Measurements from ENCODE around the gene SLAMF1.

Gene SLAMF1

GRCh38 chr1:160646711-160647328 lies at the start of gene SLAMF1:
Gene SLAMF1 (minus strand): TSS chr1:160647044. CDS start chr1:160646945, 99 bp downstream.
- DNase-seq: peak; percentile 61

- DNase-seq: peak; percentile 43
Observed at GRCh38 chr1:160692390-160692789, 45.5 kb upstream of the SLAMF1 start.

GRCh38 chr1:160685266-160685665 lies 38.4 kb upstream of the SLAMF1 start:
- no peak for DNase-seq

- DNase-seq: peak; percentile 54
Observed at GRCh38 chr1:160682983-160683865, 36.4 kb upstream of the SLAMF1 start.

- no peak for DNase-seq
Observed at GRCh38 chr1:160681891-160682140, 35.0 kb upstream of the SLAMF1 start.

- peak; percentile 89 for DNase-seq
Observed at GRCh38 chr1:160681066-160681890, 34.4 kb upstream of the SLAMF1 start.

- DNase-seq: no peak
Observed at GRCh38 chr1:160680399-160680798, 33.6 kb upstream of the SLAMF1 start.

- no peak for DNase-seq
Observed at GRCh38 chr1:160679893-160680292, 33.0 kb upstream of the SLAMF1 start.

GRCh38 chr1:160676869-160677597 lies 30.2 kb upstream of the SLAMF1 start:
- no peak for DNase-seq

GRCh38 chr1:160675641-160676410 lies 29.0 kb upstream of the SLAMF1 start:
- peak; percentile 81 for DNase-seq

- no peak for DNase-seq
Observed at GRCh38 chr1:160674415-160674814, 27.6 kb upstream of the SLAMF1 start.

- peak; percentile 68 for DNase-seq
Observed at GRCh38 chr1:160672789-160673695, 26.2 kb upstream of the SLAMF1 start.

- DNase-seq: no peak
Observed at GRCh38 chr1:160671603-160672517, 25.0 kb upstream of the SLAMF1 start.

GRCh38 chr1:160670701-160671100 lies 23.9 kb upstream of the SLAMF1 start:
- DNase-seq: no peak

GRCh38 chr1:160669802-160670201 lies 23.0 kb upstream of the SLAMF1 start:
- DNase-seq: no peak

- no peak for DNase-seq
Observed at GRCh38 chr1:160669276-160669675, 22.4 kb upstream of the SLAMF1 start.

GRCh38 chr1:160667896-160668295 lies 21.1 kb upstream of the SLAMF1 start:
- no peak for DNase-seq

GRCh38 chr1:160666079-160666442 lies 19.2 kb upstream of the SLAMF1 start:
- DNase-seq: no peak

- peak; percentile 58 for DNase-seq
Observed at GRCh38 chr1:160665330-160666078, 18.7 kb upstream of the SLAMF1 start.

All from CD4-positive, alpha-beta T cell treated with Interleukin-10 for 1 hour (primary cell).